HEK293 (cell line): ENCODE results near the gene SLC7A14.

ENCODE experiments used
- CTCF ChIA-PET: fragments of 350-600 bp; formaldehyde crosslinking; extraction: SDS; loops from one replicate; lab custom pipeline; 2021; ENCODE audit warnings: antibody characterized with exemption; lab: Yijun Ruan, JAX
- POLR2A ChIA-PET: fragments of 300-600 bp; formaldehyde crosslinking; extraction: SDS; loops from one replicate; lab custom pipeline; 2020; ENCODE audit warnings: antibody characterized with exemption, inconsistent platforms; lab: Yijun Ruan, JAX
- H3K27ac ChIP-seq: fragments of 200-500 bp; sonication (Bioruptor generic); 2 replicates; pipeline ENCODE4 v1.5.1; 2014; ENCODE audit warnings: low read depth, low read length, control low read depth, inconsistent platforms; ENCODE audit errors: extremely low read depth
- H3K36me3 ChIP-seq, 2 experiments: fragments of 200-500 bp in 1 of 2; sonication (Bioruptor generic) in 1 of 2; 1 replicate in 1 of 2; 2 replicates in 1 of 2; pipeline ENCODE4 v1.5.1; 2014 to 2017; ENCODE audit warnings: inconsistent platforms in 2 of 2, low read length in 2 of 2; ENCODE audit not compliant: control insufficient read depth in 2 of 2, insufficient read depth in 1 of 2
- H3K4me1 ChIP-seq: fragments of 200-500 bp; sonication (Bioruptor generic); 2 replicates; pipeline ENCODE4 v1.5.1; 2014; ENCODE audit warnings: mild to moderate bottlenecking, low read length, inconsistent platforms; ENCODE audit not compliant: control insufficient read depth, insufficient read depth
- H3K4me3 ChIP-seq: 2 replicates; pipeline ENCODE4 v1.5.1; 2011; ENCODE audit warnings: low read depth, mild to moderate bottlenecking, control low read depth, low read length, moderate library complexity
- H3K9me3 ChIP-seq: fragments of 200-500 bp; sonication (Bioruptor generic); 2 replicates; pipeline ENCODE4 v1.5.1; 2014; ENCODE audit warnings: low read depth, low read length, inconsistent platforms; ENCODE audit not compliant: control insufficient read depth, insufficient read depth
- ELK4 ChIP-seq: IDR thresholded peaks from 2 replicates; pipeline ENCODE4 v1.6.1; 2011; ENCODE audit warnings: mild to moderate bottlenecking, low read depth, low read length, borderline replicate concordance
- OSR2 ChIP-seq: fragments of 450-650 bp; formaldehyde crosslinking; IDR thresholded peaks from 2 replicates; pipeline ENCODE4 v1.5.1; 2016; ENCODE audit warnings: missing biosample characterization, missing genetic modification characterization
- REST ChIP-seq: fragments of 450-650 bp; formaldehyde crosslinking; IDR thresholded peaks from 2 replicates; pipeline ENCODE4 v1.5.1; 2016; ENCODE audit warnings: missing biosample characterization, missing genetic modification characterization
- SALL2 ChIP-seq: fragments of 450-650 bp; formaldehyde crosslinking; IDR thresholded peaks from 2 replicates; pipeline ENCODE4 v1.5.0; 2017; ENCODE audit warnings: missing biosample characterization, mild to moderate bottlenecking, missing genetic modification characterization, borderline replicate concordance
- SCRT1 ChIP-seq: fragments of 450-650 bp; formaldehyde crosslinking; IDR thresholded peaks from 2 replicates; pipeline ENCODE4 v1.5.1; 2016; ENCODE audit warnings: missing biosample characterization, missing genetic modification characterization, borderline replicate concordance
- SP3 ChIP-seq: fragments of 450-650 bp; formaldehyde crosslinking; IDR thresholded peaks from 2 replicates; pipeline ENCODE4 v1.5.1; 2016; ENCODE audit warnings: missing biosample characterization, missing genetic modification characterization
- ZBTB8A ChIP-seq: fragments of 450-650 bp; formaldehyde crosslinking; IDR thresholded peaks from 2 replicates; pipeline ENCODE4 v1.5.1; 2016; ENCODE audit warnings: missing biosample characterization, missing genetic modification characterization
- ZFHX2 ChIP-seq: fragments of 450-650 bp; formaldehyde crosslinking; conservative IDR thresholded peaks from 2 replicates; pipeline ENCODE4 v1.5.1; 2016; ENCODE audit warnings: missing biosample characterization, missing genetic modification characterization
- ZNF132 ChIP-seq: fragments of 450-650 bp; formaldehyde crosslinking; IDR thresholded peaks from 2 replicates; pipeline ENCODE4 v1.5.1; 2017; ENCODE audit warnings: missing biosample characterization, missing genetic modification characterization, borderline replicate concordance
- ZNF302 ChIP-seq: fragments of 450-650 bp; formaldehyde crosslinking; IDR thresholded peaks from 2 replicates; pipeline ENCODE4 v1.5.1; 2016; ENCODE audit warnings: missing biosample characterization, missing genetic modification characterization, low read depth
- ZNF341 ChIP-seq: fragments of 450-650 bp; formaldehyde crosslinking; IDR thresholded peaks from 2 replicates; pipeline ENCODE4; 2016; ENCODE audit warnings: low read depth, missing biosample characterization, missing genetic modification characterization
- ZNF394 ChIP-seq: fragments of 450-650 bp; formaldehyde crosslinking; IDR thresholded peaks from 2 replicates; pipeline ENCODE4 v1.5.1; 2016; ENCODE audit warnings: missing biosample characterization, missing genetic modification characterization, mild to moderate bottlenecking, moderate library complexity, borderline replicate concordance
- ZNF416 ChIP-seq: fragments of 450-650 bp; formaldehyde crosslinking; IDR thresholded peaks from 2 replicates; pipeline ENCODE4 v1.5.1; 2016; ENCODE audit warnings: missing biosample characterization, missing genetic modification characterization
- ZNF610 ChIP-seq: fragments of 450-650 bp; formaldehyde crosslinking; IDR thresholded peaks from 2 replicates; pipeline ENCODE4 v1.5.1; 2016; ENCODE audit warnings: missing biosample characterization, missing genetic modification characterization, borderline replicate concordance
- ZNF623 ChIP-seq: fragments of 450-650 bp; formaldehyde crosslinking; IDR thresholded peaks from 2 replicates; pipeline ENCODE4 v1.5.1; 2016; ENCODE audit warnings: missing biosample characterization, missing genetic modification characterization
- ZNF701 ChIP-seq: fragments of 450-650 bp; formaldehyde crosslinking; IDR thresholded peaks from 2 replicates; pipeline ENCODE4 v1.5.1; 2016; ENCODE audit warnings: missing biosample characterization, missing genetic modification characterization
- ZSCAN23 ChIP-seq: fragments of 450-650 bp; formaldehyde crosslinking; IDR thresholded peaks from 2 replicates; pipeline ENCODE4 v1.5.1; 2016; ENCODE audit warnings: missing biosample characterization, missing genetic modification characterization

Gene SLC7A14

GRCh38 chr3:170482199-170482598, 103.7 kb downstream of the SLC7A14 start:
- CTCF ChIA-PET, result interaction anchor here (0.6 to 1.2 kb wide), 5 partner anchors 15 to 103 kb away, joined by 3 to 4 read pairs (median 3); no protein-coding TSS in a partner anchor
- TF ChIP-seq ZNF416 (tag by site-specific recombination) (no peak), ELK4 (no peak), SP3 (tag by site-specific recombination) (no peak), SCRT1 (tag by site-specific recombination) (no peak), ZNF610 (tag by site-specific recombination) (no peak), ZSCAN23 (tag by site-specific recombination) (no peak), SALL2 (tag by site-specific recombination) (no peak), OSR2 (tag by site-specific recombination) (no peak), ZBTB8A (tag by site-specific recombination) (no peak), ZNF132 (tag by site-specific recombination) (no peak), ZNF623 (tag by site-specific recombination) (no peak)

GRCh38 chr3:170480111-170480510, 105.8 kb downstream of the SLC7A14 start:
- POLR2A ChIA-PET, result no interaction called here
- CTCF ChIA-PET, result interaction anchor here (0.6 kb wide), 1 partner anchor 172 kb away, joined by 3 read pairs; no protein-coding TSS in a partner anchor
- Histone ChIP-seq H3K4me1 (no peaks in the 10 kb centered on the region), H3K9me3 (no peaks in the 10 kb centered on the region), H3K36me3 (no peaks in the 10 kb centered on the region), H3K4me3 (no peak overlapping the region), H3K27ac (no peak overlapping the region)
- TF ChIP-seq ZNF416 (tag by site-specific recombination) (no peak), ZNF302 (tag by site-specific recombination) (no peak), REST (no peak)

More at GRCh38 chr3:170482199-170482598, 103.7 kb downstream of the SLC7A14 start:
- H3K36me3 ChIP-seq, result no peaks in the 10 kb centered on the region
- no peak overlapping the region for H3K4me3 ChIP-seq
- H3K27ac ChIP-seq, result no peak overlapping the region
- no peaks in the 10 kb centered on the region for H3K9me3 ChIP-seq
- H3K4me1 ChIP-seq, result no peaks in the 10 kb centered on the region
- POLR2A ChIA-PET, result no interaction called here

GRCh38 chr3:170477395-170477794, 108.5 kb downstream of the SLC7A14 start:
- TF ChIP-seq ZNF341 (tag by site-specific recombination), result no peak
- TF ChIP-seq ZNF394, result no peak
- TF ChIP-seq ZNF701, result no peak
- TF ChIP-seq ZFHX2 (tag by site-specific recombination), result no peak

More at GRCh38 chr3:170477395-170477794, 108.5 kb downstream of the SLC7A14 start:
- no peaks in the 10 kb centered on the region for H3K9me3 ChIP-seq
- no peak overlapping the region for H3K27ac ChIP-seq
- POLR2A ChIA-PET, result no interaction called here
- no peaks in the 10 kb centered on the region for H3K36me3 ChIP-seq
- no peaks in the 10 kb centered on the region; the same call in 1 of the 2 replicates for H3K4me1 ChIP-seq
- CTCF ChIA-PET, result no interaction called here
- no peak overlapping the region for H3K4me3 ChIP-seq
